Measurements from ENCODE around the gene KPNA6.
"Not testable (repeated sequence)": the region's sequence is repeated elsewhere in the genome, so short reads cannot be mapped to it uniquely, and the experiment has no call there.

KPNA6 gene

DNA sequence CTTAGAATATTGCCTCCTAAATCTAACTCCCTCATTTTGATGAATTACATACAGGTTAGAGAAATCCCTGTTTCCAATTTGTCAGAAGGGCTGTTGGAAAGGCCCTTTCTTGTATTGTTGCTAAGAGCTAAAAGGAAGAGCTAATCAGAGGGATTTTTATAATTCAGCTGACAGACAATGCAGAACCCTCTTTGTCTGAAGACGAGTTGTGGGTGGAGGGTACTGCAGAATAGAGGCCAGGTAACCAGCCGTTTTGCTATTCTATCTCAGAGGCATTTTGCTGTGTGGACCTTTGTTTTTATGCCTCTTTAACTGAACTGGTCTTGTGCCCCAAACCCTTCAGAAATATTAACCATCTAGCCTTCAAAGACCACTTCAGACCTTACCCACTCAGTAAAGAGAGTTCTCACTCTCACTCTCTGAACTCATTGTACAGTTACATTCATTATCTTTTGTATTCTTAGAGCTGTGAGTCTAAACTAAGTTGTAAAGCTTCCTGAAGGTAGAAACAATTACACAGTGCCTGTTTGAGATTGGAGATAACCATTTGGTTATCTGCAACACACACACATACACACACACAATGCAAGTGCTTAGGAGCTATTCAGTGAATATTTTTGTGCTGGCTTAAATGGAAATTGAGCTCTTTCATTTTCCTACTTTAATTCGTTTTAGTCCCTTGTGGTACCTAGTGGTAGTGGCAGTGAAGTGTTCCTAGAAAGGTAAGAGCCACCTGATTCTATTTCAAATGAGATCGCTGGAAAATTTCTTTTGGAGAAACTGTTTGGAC is 19.7 kb downstream of the KPNA6 start:
- TF ChIP-seq, protein P1, sequence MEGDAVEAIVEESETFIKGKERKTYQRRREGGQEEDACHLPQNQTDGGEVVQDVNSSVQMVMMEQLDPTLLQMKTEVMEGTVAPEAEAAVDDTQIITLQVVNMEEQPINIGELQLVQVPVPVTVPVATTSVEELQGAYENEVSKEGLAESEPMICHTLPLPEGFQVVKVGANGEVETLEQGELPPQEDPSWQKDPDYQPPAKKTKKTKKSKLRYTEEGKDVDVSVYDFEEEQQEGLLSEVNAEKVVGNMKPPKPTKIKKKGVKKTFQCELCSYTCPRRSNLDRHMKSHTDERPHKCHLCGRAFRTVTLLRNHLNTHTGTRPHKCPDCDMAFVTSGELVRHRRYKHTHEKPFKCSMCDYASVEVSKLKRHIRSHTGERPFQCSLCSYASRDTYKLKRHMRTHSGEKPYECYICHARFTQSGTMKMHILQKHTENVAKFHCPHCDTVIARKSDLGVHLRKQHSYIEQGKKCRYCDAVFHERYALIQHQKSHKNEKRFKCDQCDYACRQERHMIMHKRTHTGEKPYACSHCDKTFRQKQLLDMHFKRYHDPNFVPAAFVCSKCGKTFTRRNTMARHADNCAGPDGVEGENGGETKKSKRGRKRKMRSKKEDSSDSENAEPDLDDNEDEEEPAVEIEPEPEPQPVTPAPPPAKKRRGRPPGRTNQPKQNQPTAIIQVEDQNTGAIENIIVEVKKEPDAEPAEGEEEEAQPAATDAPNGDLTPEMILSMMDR (conservative IDR thresholded peaks at IDR 0.05; ENCODE audit: low read length) = no peak
- DNase-seq (ENCODE audit: low read depth) = no peak
- no peak overlapping the region for H3K4me3 ChIP-seq (ENCODE audit: low read length)

DNA sequence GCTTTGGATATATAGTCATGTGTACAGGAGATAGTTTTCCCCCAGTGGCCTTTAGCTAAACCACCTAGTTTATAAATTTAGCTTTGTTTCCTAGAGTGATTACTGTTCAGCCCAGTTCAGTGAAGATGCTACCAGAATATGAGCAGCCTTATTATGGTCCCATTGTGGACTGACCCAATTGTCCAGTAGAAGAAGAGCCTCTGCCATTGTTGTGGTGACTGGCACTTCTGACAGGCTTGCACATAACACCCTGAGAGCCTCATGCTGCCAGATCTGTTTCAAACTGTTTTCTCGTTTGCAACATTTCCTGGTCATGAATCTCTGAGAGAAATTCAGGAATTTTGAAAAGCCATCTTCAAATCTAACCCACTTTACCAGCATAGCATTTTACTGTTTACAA is 20.6 kb downstream of the KPNA6 start:
- no peak for DNase-seq (ENCODE audit: low read depth)
- H3K4me3 ChIP-seq (ENCODE audit: low read length) = no peak overlapping the region
- TF ChIP-seq, protein P1 (conservative IDR thresholded peaks at IDR 0.05; ENCODE audit: low read length) = no peak

GRCh38 chr1:32128964-32129363 is 21.1 kb downstream of the KPNA6 start:
- no peak overlapping the region for H3K4me3 ChIP-seq (ENCODE audit: low read length)
- TF ChIP-seq, protein P1 (conservative IDR thresholded peaks at IDR 0.05; ENCODE audit: low read length) = no peak
- DNase-seq (ENCODE audit: low read depth) = no peak

DNA sequence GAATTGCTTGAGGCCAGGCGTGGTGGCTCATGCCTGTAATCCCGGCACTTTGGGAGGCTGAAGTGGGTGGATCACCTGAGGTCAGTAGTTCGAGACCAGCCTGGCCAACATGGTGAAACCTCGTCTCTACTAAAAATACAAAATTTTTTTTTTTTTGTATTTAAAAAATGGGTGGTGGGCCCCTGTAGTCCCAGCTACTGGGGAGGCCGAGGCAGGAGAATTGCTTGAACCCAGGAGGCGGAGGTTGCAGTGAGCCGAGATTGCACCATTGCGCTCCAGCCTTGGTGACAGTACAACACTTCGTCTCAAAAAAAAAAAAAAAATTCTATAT is 26.1 kb downstream of the KPNA6 start:
- not testable (repeated sequence) for H3K4me3 ChIP-seq (ENCODE audit: low read length); DNase-seq (ENCODE audit: low read depth)

GRCh38 chr1:32137111-32137510 is 29.3 kb downstream of the KPNA6 start:
- TF ChIP-seq, protein P1 (conservative IDR thresholded peaks at IDR 0.05; ENCODE audit: low read length) = no peak
- no peak for DNase-seq (ENCODE audit: low read depth)
- H3K4me3 ChIP-seq (ENCODE audit: low read length) = no peak overlapping the region

GRCh38 chr1:32138965-32139364 is 31.1 kb downstream of the KPNA6 start:
- TF ChIP-seq, protein P1 (conservative IDR thresholded peaks at IDR 0.05; ENCODE audit: low read length) = no peak
- no peak overlapping the region for H3K4me3 ChIP-seq (ENCODE audit: low read length)
- DNase-seq (ENCODE audit: low read depth) = peak; percentile 39

DNA sequence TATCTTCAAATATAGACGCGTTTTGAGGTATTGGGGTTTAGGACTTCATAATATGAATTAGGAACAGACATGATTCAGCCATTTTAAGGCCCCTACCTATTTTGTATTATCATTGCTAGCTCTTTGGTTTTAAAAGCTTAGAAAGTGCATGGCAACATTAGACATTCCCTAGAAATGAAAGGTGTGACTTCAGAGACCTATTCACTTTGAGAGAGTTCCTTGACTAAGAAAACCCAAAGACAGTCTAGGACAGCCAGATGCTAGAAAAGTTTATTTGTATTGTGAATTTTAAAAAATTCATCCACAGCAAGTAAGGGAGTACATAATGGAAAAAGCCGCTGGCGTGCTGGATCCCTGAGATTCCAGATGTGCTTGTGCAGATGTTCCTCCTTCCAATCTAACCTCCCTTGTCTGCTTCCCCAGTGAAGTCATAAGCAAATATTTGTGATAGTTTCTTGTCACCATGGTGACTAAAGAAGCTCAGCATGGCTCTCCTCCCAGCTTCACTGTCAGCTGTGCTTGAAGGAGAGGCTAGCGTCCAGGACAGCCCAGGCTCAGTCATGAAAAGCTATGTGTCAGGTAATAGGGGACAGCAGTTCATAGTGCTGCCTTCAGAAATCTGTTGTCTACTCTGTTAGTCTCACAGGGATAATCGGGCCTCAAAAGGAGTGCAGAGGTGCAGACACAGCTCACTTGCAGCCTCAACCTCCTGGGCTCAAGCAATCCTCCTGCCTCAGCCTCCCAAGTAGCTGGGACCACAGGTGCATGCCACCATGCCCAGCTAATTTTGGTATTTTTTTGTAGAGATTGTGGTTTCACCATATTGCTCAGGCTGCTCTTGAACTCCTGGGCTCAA is 34.8 kb downstream of the KPNA6 start:
- TF ChIP-seq, protein P1 (conservative IDR thresholded peaks at IDR 0.05; ENCODE audit: low read length) = no peak
- no peak overlapping the region for H3K4me3 ChIP-seq (ENCODE audit: low read length)
- DNase-seq (ENCODE audit: low read depth) = peak; percentile 95

- not testable (repeated sequence) for DNase-seq (ENCODE audit: low read depth); H3K4me3 ChIP-seq (ENCODE audit: low read length)
Measured at GRCh38 chr1:32143302-32143695, 35.4 kb downstream of the KPNA6 start.
